ENCODE data around the gene ADRA1B.

Gene ADRA1B

GRCh38 chr5:159884917-159885620 is 31.2 kb upstream of the ADRA1B start:
- Histone ChIP-seq H3K4me3 (ENCODE audit: insufficient read depth, low read length, poor library complexity, severe bottlenecking) (no peak overlapping the region), H3K9me3 (ENCODE audit: insufficient read depth, low read length) (no peaks in the 10 kb centered on the region), H4K20me1 (ENCODE audit: low read depth, low read length) (no peaks in the 10 kb centered on the region), H3K79me2 (ENCODE audit: insufficient read depth, low read length) (no peaks in the 10 kb centered on the region), H3K9me2 (replicated peaks; ENCODE audit: insufficient read depth, low read length) (no peaks in the 10 kb centered on the region), H3K4me2 (ENCODE audit: low read depth, low read length, poor library complexity, severe bottlenecking) (no peak overlapping the region), H3K27ac (ENCODE audit: low read depth, low read length) (no peak overlapping the region), H3K9ac (ENCODE audit: low read length) (no peak overlapping the region), H3F3A (ENCODE audit: insufficient read depth) (no peaks in the 10 kb centered on the region), H2AFZ (ENCODE audit: low read depth, low read length, severe bottlenecking) (no peak overlapping the region), H3K27me3 (ENCODE audit: low read length) (no peaks in the 10 kb centered on the region), H3K36me3 (ENCODE audit: low read length) (no peaks in the 10 kb centered on the region)
- TF ChIP-seq, protein P1, sequence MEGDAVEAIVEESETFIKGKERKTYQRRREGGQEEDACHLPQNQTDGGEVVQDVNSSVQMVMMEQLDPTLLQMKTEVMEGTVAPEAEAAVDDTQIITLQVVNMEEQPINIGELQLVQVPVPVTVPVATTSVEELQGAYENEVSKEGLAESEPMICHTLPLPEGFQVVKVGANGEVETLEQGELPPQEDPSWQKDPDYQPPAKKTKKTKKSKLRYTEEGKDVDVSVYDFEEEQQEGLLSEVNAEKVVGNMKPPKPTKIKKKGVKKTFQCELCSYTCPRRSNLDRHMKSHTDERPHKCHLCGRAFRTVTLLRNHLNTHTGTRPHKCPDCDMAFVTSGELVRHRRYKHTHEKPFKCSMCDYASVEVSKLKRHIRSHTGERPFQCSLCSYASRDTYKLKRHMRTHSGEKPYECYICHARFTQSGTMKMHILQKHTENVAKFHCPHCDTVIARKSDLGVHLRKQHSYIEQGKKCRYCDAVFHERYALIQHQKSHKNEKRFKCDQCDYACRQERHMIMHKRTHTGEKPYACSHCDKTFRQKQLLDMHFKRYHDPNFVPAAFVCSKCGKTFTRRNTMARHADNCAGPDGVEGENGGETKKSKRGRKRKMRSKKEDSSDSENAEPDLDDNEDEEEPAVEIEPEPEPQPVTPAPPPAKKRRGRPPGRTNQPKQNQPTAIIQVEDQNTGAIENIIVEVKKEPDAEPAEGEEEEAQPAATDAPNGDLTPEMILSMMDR (IDR thresholded peaks at IDR 0.05; ENCODE audit: insufficient read depth, low read length, poor library complexity, severe bottlenecking), result no peak
- TF ChIP-seq EZH2phosphoT487 (conservative IDR thresholded peaks at IDR 0.05; ENCODE audit: low read length), result no peak

DNA sequence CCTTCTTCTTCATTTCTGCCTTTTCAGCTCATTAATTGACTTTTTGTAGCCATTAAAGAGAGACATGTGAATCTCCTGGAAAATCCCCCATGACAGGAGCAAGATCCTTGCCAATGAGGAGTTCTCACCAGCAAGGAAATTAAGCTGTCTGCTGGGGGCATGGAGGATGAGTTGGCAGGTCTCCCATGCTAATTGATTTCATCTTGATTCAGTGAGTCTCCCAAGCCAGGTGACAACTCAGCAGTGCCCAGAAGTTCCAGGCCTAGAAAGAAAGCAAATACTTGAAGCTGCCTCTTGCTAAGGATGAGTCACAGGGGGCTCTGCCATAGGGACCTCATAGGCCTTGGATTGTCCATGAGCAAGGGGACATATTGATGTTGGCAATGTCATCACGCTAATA is 30.0 kb upstream of the ADRA1B start:
- TF ChIP-seq, protein P1 (IDR thresholded peaks at IDR 0.05; ENCODE audit: insufficient read depth, low read length, poor library complexity, severe bottlenecking), result no peak
- no peak for TF ChIP-seq EZH2phosphoT487 (conservative IDR thresholded peaks at IDR 0.05; ENCODE audit: low read length)
- Histone ChIP-seq H2AFZ (ENCODE audit: low read depth, low read length, severe bottlenecking) (no peak overlapping the region), H3K4me2 (ENCODE audit: low read depth, low read length, poor library complexity, severe bottlenecking) (no peak overlapping the region), H3K27me3 (ENCODE audit: low read length) (no peaks in the 10 kb centered on the region), H4K20me1 (ENCODE audit: low read depth, low read length) (no peaks in the 10 kb centered on the region), H3K79me2 (ENCODE audit: insufficient read depth, low read length) (no peaks in the 10 kb centered on the region), H3F3A (ENCODE audit: insufficient read depth) (no peaks in the 10 kb centered on the region), H3K9me2 (replicated peaks; ENCODE audit: insufficient read depth, low read length) (no peaks in the 10 kb centered on the region), H3K9ac (ENCODE audit: low read length) (no peak overlapping the region), H3K9me3 (ENCODE audit: insufficient read depth, low read length) (no peaks in the 10 kb centered on the region), H3K36me3 (ENCODE audit: low read length) (no peaks in the 10 kb centered on the region), H3K27ac (ENCODE audit: low read depth, low read length) (no peak overlapping the region), H3K4me3 (ENCODE audit: insufficient read depth, low read length, poor library complexity, severe bottlenecking) (no peak overlapping the region)

DNA sequence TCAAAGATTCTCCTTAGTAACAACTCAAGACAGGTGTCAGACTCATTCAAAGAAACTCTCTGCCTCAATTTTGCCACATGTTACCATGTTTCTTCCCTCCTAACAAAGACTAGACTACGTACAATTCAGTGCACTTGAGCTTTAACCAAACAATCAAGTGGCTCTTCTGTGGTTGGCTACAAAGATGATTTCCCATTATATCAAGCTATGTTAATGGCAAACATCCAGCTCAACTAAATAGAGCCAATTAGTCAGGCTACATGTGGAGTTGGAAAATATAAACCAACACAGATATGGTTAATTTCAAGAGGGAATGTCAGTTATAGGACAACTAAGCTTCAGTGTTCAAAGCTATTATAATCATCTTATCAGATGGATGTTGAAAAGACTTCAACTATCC is 29.2 kb upstream of the ADRA1B start:
- Histone ChIP-seq H4K20me1 (ENCODE audit: low read depth, low read length) (no peaks in the 10 kb centered on the region), H3K9me2 (replicated peaks; ENCODE audit: insufficient read depth, low read length) (no peaks in the 10 kb centered on the region), H3K9me3 (ENCODE audit: insufficient read depth, low read length) (no peaks in the 10 kb centered on the region), H3K9ac (ENCODE audit: low read length) (no peak overlapping the region), H3K79me2 (ENCODE audit: insufficient read depth, low read length) (no peaks in the 10 kb centered on the region), H2AFZ (ENCODE audit: low read depth, low read length, severe bottlenecking) (no peak overlapping the region), H3F3A (ENCODE audit: insufficient read depth) (no peaks in the 10 kb centered on the region), H3K27me3 (ENCODE audit: low read length) (no peaks in the 10 kb centered on the region), H3K4me2 (ENCODE audit: low read depth, low read length, poor library complexity, severe bottlenecking) (no peak overlapping the region), H3K36me3 (ENCODE audit: low read length) (no peaks in the 10 kb centered on the region), H3K27ac (ENCODE audit: low read depth, low read length) (no peak overlapping the region), H3K4me3 (ENCODE audit: insufficient read depth, low read length, poor library complexity, severe bottlenecking) (no peak overlapping the region)
- TF ChIP-seq, protein P1 (IDR thresholded peaks at IDR 0.05; ENCODE audit: insufficient read depth, low read length, poor library complexity, severe bottlenecking), result no peak

All from SU-DHL-6 (cell line).